GM12872 (cell line): ENCODE results near the gene CDH13.

Source experiments
- TF ChIP-seq, protein P1 (sequence below): IDR thresholded peaks from 3 replicates; pipeline ENCODE4 v1.5.1; 2011; ENCODE audit warnings: low read depth, mild to moderate bottlenecking, low read length, moderate library complexity; ENCODE audit not compliant: insufficient read depth

CDH13 gene

DNA sequence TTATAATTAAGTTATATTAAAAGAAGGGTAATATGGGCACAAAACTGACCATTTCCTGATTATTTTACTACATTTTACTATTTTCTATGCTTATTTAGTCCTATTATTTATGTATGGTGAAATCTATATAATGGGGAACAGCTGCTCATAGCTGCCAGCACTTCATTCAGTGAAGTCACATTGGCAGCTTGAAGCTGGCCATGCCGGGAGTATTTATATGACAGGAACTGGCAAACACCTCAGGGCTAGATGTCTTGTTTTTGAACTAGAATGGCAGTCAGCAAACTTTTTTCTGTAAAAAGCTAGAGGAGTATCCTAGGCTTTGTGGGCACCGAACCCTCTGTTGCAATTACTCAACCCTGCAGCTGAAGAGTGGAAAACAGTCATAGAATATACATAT lies 104.1 kb downstream of the CDH13 start:
- TF ChIP-seq, protein P1, sequence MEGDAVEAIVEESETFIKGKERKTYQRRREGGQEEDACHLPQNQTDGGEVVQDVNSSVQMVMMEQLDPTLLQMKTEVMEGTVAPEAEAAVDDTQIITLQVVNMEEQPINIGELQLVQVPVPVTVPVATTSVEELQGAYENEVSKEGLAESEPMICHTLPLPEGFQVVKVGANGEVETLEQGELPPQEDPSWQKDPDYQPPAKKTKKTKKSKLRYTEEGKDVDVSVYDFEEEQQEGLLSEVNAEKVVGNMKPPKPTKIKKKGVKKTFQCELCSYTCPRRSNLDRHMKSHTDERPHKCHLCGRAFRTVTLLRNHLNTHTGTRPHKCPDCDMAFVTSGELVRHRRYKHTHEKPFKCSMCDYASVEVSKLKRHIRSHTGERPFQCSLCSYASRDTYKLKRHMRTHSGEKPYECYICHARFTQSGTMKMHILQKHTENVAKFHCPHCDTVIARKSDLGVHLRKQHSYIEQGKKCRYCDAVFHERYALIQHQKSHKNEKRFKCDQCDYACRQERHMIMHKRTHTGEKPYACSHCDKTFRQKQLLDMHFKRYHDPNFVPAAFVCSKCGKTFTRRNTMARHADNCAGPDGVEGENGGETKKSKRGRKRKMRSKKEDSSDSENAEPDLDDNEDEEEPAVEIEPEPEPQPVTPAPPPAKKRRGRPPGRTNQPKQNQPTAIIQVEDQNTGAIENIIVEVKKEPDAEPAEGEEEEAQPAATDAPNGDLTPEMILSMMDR = no peak

DNA sequence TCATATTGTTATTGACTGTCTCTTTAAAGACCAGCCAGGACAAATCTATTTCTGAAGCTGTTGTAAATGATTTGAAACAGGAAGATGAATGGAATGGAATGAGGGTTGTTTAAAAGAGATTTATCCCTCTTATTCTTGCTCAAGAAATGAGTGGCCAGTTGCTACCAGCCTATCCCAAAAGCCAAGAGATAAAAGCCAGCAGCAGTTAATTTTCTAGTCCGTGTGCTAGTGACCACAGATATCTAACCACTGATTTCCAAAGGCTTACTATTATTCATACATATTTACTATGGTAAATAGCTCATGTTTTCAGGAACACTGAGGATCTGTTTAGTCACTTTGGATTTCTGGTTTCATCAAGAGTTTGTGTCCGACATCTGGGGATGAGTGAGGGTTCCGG lies 105.7 kb downstream of the CDH13 start:
- TF ChIP-seq, protein P1 = no peak

- TF ChIP-seq, protein P1 = no peak
These were observed 108.4 kb downstream of the CDH13 start for GRCh38 chr16:82735186-82735585.

DNA sequence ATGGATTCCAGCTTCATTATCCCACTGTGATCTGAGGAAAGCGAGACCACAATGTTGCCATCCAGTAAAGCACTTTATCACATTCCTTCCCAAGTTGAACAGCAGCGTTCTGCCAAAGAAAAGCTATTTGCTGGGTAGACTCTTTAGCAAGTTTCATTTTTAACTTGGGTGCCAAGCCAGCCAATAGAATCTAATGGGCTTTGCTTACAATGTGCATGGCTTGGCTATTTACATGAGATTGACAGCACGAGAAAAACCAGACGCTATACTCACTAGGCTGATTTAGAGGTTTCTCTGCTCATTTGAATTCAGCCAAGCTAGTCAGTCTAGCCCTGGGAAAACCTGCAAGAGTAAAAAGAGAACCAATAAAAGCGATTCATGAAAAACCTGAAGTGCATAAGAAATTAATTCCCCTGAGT lies 108.9 kb downstream of the CDH13 start:
- TF ChIP-seq, protein P1 = no peak

DNA sequence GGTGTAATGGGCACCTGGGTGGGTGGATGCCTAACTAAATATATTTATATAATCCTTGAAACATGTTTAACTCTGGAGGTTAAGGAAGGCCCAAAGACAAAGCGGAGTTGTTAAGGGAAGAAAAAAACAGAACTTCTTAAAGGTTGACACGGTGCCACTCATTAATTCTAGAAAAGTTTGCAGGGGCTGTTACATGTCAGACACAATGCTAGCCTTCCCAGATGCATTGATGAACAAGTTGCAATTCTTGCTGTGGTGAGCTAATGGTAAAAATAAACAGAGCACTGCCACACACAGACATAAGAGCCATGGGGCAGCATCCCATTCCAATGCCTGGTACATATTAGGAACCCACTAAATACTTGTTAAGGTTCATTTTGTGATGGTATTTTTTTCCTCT lies 109.5 kb downstream of the CDH13 start:
- TF ChIP-seq, protein P1 = no peak

- TF ChIP-seq, protein P1 = 0 out of 3 replicates have a peak, but pooled peaks have one; percentile 24
These were observed 111.9 kb downstream of the CDH13 start for GRCh38 chr16:82738699-82739098.

DNA sequence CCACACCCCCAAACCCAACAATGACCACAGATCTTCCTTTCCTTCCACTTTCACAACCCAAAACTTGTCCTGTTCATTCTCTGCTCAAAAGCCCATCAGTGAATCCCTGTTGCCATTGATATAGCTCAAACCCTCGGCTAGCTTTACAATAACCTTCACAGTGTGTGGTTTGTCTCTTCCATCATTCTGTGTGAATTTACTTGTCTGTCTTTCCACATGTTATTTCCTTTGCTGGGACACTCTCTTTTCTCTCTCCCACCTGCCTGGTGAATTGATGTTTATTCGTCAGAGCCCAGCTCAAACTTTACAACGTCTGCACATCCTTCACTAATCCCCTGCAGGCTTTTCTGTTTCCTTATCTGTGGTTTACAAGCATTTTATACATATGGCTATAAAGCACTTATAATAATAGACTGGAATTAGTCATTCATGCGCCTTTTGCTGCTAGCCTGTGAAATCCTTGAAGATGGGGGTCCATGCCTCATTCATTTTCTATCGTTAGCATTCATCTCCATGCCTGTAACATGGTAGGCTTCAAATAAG lies 114.4 kb downstream of the CDH13 start:
- TF ChIP-seq, protein P1 = no peak
